ENCODE results near the gene VAV2.

The VAV2 gene

DNA sequence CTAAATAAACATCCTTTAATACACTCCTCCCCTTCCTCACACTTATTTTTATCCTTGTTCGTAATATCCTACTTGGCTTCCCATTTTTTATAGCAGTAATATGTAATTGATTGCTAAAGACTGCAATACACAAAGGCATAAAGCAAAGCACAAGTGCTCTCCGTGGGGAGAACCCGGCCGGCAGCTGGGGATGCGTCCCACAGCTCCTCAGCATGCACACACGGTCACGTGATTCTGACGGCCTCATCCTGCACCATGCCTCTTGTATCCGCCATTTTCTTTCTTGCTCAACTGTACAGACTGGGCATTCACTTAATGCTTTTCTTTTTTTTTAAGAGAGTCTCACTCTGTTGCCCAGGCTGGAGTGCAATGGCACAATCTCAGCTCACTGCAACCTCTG is 36.0 kb upstream of the VAV2 start:
- Histone ChIP-seq H3K79me2 (ENCODE audit: insufficient read depth, low read length) (no peaks in the 10 kb centered on the region), H3K27ac (ENCODE audit: low read depth, low read length) (no peak overlapping the region), H3K27me3 (ENCODE audit: low read length) (no peaks in the 10 kb centered on the region), H3K4me2 (ENCODE audit: low read depth, low read length, poor library complexity, severe bottlenecking) (no peak overlapping the region), H3K4me3 (ENCODE audit: insufficient read depth, low read length, poor library complexity, severe bottlenecking) (no peak overlapping the region), H2AFZ (ENCODE audit: low read depth, low read length, severe bottlenecking) (no peak overlapping the region), H3K36me3 (ENCODE audit: low read length) (no peaks in the 10 kb centered on the region), H3K9me3 (ENCODE audit: insufficient read depth, low read length) (no peaks in the 10 kb centered on the region), H3F3A (ENCODE audit: insufficient read depth) (peaks cover 6% of the 10 kb centered on the region; the same call in 1 of the 2 replicates), H3K9me2 (replicated peaks; ENCODE audit: insufficient read depth, low read length) (no peaks in the 10 kb centered on the region), H3K9ac (ENCODE audit: low read length) (no peak overlapping the region), H4K20me1 (ENCODE audit: low read depth, low read length) (no peaks in the 10 kb centered on the region)
- TF ChIP-seq, protein P1, sequence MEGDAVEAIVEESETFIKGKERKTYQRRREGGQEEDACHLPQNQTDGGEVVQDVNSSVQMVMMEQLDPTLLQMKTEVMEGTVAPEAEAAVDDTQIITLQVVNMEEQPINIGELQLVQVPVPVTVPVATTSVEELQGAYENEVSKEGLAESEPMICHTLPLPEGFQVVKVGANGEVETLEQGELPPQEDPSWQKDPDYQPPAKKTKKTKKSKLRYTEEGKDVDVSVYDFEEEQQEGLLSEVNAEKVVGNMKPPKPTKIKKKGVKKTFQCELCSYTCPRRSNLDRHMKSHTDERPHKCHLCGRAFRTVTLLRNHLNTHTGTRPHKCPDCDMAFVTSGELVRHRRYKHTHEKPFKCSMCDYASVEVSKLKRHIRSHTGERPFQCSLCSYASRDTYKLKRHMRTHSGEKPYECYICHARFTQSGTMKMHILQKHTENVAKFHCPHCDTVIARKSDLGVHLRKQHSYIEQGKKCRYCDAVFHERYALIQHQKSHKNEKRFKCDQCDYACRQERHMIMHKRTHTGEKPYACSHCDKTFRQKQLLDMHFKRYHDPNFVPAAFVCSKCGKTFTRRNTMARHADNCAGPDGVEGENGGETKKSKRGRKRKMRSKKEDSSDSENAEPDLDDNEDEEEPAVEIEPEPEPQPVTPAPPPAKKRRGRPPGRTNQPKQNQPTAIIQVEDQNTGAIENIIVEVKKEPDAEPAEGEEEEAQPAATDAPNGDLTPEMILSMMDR (IDR thresholded peaks at IDR 0.05; ENCODE audit: insufficient read depth, low read length, poor library complexity, severe bottlenecking): no peak

DNA sequence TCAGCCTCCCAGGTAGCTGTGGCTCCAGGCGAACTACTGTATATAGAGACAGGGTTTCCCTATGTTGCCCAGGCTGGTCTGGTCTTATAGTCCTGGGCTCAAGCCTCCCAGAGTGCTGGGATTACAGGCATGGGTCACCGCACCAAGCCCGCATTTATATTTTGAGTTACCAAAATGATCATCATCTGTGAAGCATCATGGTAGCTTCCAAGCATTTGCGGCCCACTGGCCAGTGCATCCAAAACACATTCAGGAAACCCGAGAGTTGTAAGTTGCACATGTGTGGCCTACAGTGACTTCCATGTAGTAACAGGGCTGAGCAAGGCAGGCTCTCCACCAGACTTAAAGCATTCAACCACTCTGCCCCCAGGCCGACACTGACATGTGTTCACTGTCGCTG is 35.4 kb upstream of the VAV2 start:
- no peak overlapping the region for H3K27ac ChIP-seq (ENCODE audit: low read depth, low read length)
- H3K36me3 ChIP-seq (ENCODE audit: low read length): no peaks in the 10 kb centered on the region
- H3K79me2 ChIP-seq (ENCODE audit: insufficient read depth, low read length): no peaks in the 10 kb centered on the region
- H2AFZ ChIP-seq (ENCODE audit: low read depth, low read length, severe bottlenecking): no peak overlapping the region
- no peaks in the 10 kb centered on the region for H4K20me1 ChIP-seq (ENCODE audit: low read depth, low read length)
- no peaks in the 10 kb centered on the region for H3K9me3 ChIP-seq (ENCODE audit: insufficient read depth, low read length)
- H3F3A ChIP-seq (ENCODE audit: insufficient read depth): peaks cover 6% of the 10 kb centered on the region; the same call in 1 of the 2 replicates
- no peak for TF ChIP-seq EZH2phosphoT487 (conservative IDR thresholded peaks at IDR 0.05; ENCODE audit: low read length)
- TF ChIP-seq, protein P1 (IDR thresholded peaks at IDR 0.05; ENCODE audit: insufficient read depth, low read length, poor library complexity, severe bottlenecking): no peak
- no peaks in the 10 kb centered on the region for H3K9me2 ChIP-seq (replicated peaks; ENCODE audit: insufficient read depth, low read length)
- H3K9ac ChIP-seq (ENCODE audit: low read length): no peak overlapping the region
- no peak overlapping the region for H3K4me2 ChIP-seq (ENCODE audit: low read depth, low read length, poor library complexity, severe bottlenecking)
- H3K27me3 ChIP-seq (ENCODE audit: low read length): no peaks in the 10 kb centered on the region
- no peak overlapping the region for H3K4me3 ChIP-seq (ENCODE audit: insufficient read depth, low read length, poor library complexity, severe bottlenecking)

DNA sequence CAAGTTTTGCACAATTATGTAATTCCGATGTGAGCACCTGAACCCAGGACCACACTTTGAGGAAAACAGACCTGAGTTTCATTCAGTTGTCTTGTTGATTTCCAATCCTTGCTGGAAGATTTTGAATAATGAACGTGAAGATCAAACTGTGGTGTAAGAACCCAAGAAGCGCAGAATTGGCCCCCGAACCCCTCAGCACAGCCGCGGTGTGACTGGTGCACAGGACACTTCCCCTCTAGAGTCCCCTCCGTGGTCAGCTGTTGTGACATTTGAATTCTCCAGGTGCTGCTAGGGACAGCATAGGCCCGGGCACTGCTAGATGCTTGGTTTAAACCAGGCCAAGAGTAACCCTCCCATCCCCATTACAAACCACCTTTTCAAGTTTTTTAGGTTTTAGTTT is 34.9 kb upstream of the VAV2 start:
- Histone ChIP-seq H3K27ac (ENCODE audit: low read depth, low read length) (no peak overlapping the region), H4K20me1 (ENCODE audit: low read depth, low read length) (no peaks in the 10 kb centered on the region), H3F3A (ENCODE audit: insufficient read depth) (peaks cover 6% of the 10 kb centered on the region; the same call in 1 of the 2 replicates), H3K4me3 (ENCODE audit: insufficient read depth, low read length, poor library complexity, severe bottlenecking) (no peak overlapping the region), H3K36me3 (ENCODE audit: low read length) (no peaks in the 10 kb centered on the region), H2AFZ (ENCODE audit: low read depth, low read length, severe bottlenecking) (no peak overlapping the region), H3K4me2 (ENCODE audit: low read depth, low read length, poor library complexity, severe bottlenecking) (no peak overlapping the region), H3K9me3 (ENCODE audit: insufficient read depth, low read length) (no peaks in the 10 kb centered on the region), H3K9me2 (replicated peaks; ENCODE audit: insufficient read depth, low read length) (no peaks in the 10 kb centered on the region), H3K27me3 (ENCODE audit: low read length) (no peaks in the 10 kb centered on the region), H3K9ac (ENCODE audit: low read length) (no peak overlapping the region), H3K79me2 (ENCODE audit: insufficient read depth, low read length) (no peaks in the 10 kb centered on the region)
- TF ChIP-seq, protein P1 (IDR thresholded peaks at IDR 0.05; ENCODE audit: insufficient read depth, low read length, poor library complexity, severe bottlenecking): no peak
- no peak for TF ChIP-seq EZH2phosphoT487 (conservative IDR thresholded peaks at IDR 0.05; ENCODE audit: low read length)
